Activated T-cell treated with anti-CD3 and anti-CD28 coated beads, Interleukin-2, amount 50 U/mL, for 24 hours (primary cell): ENCODE data around the gene YY1AP1.
"Not testable (repeated sequence)": the region's sequence is repeated elsewhere in the genome, so short reads cannot be mapped to it uniquely, and the experiment has no call there.

Experiments
- DNase-seq: peaks from one replicate; pipeline ENCODE4 v3.0.0-alpha.2; 2020
- H3K27ac Mint-ChIP-seq: 2 replicates; pipeline ENCODE4 v1.8.0; 2020; ENCODE audit warnings: mild to moderate bottlenecking, mixed read lengths
- H3K27me3 Mint-ChIP-seq: 2 replicates; pipeline ENCODE4 v1.8.0; 2020; ENCODE audit warnings: mixed read lengths
- H3K36me3 Mint-ChIP-seq: 2 replicates; pipeline ENCODE4 v1.8.0; 2020; ENCODE audit warnings: low read depth, mixed read lengths
- H3K4me1 Mint-ChIP-seq: 2 replicates; pipeline ENCODE4 v1.8.0; 2020; ENCODE audit warnings: low read depth, mixed read lengths
- H3K4me3 Mint-ChIP-seq: 2 replicates; pipeline ENCODE4 v1.8.0; 2020; ENCODE audit warnings: mild to moderate bottlenecking, moderate library complexity, mixed read lengths
- H3K9me3 Mint-ChIP-seq: 2 replicates; pipeline ENCODE4 v1.8.0; 2020; ENCODE audit warnings: mixed read lengths

YY1AP1 gene

GRCh38 chr1:155678992-155679391 lies 9.6 kb downstream of the YY1AP1 start:
- not testable (repeated sequence) for H3K9me3 Mint-ChIP-seq, DNase-seq, H3K27me3 Mint-ChIP-seq, H3K4me3 Mint-ChIP-seq
- Mint-ChIP-seq H3K36me3 (peaks cover 88% of the 10 kb centered on the region), H3K27ac (peak overlapping the region; percentile 82), H3K4me1 (peaks cover 29% of the 10 kb centered on the region)

GRCh38 chr1:155678027-155678426 lies 10.5 kb downstream of the YY1AP1 start:
- H3K4me1 Mint-ChIP-seq: peaks cover 20% of the 10 kb centered on the region
- H3K9me3 Mint-ChIP-seq: no peaks in the 10 kb centered on the region
- H3K27ac Mint-ChIP-seq: peak overlapping the region; percentile 23
- H3K27me3 Mint-ChIP-seq: no peaks in the 10 kb centered on the region
- peaks cover 84% of the 10 kb centered on the region for H3K36me3 Mint-ChIP-seq
- H3K4me3 Mint-ChIP-seq: no peak overlapping the region
- DNase-seq: no peak

- Mint-ChIP-seq H3K27ac (peak overlapping the region; percentile 37), H3K36me3 (peaks cover 92% of the 10 kb centered on the region), H3K4me1 (no peaks in the 10 kb centered on the region), H3K4me3 (no peak overlapping the region), H3K9me3 (no peaks in the 10 kb centered on the region), H3K27me3 (no peaks in the 10 kb centered on the region)
- DNase-seq: no peak
Measured at GRCh38 chr1:155673003-155673402, 15.6 kb downstream of the YY1AP1 start.

GRCh38 chr1:155671750-155672149 lies 16.8 kb downstream of the YY1AP1 start:
- Mint-ChIP-seq H3K9me3 (no peaks in the 10 kb centered on the region), H3K27me3 (no peaks in the 10 kb centered on the region), H3K4me3 (no peak overlapping the region), H3K36me3 (peaks cover 88% of the 10 kb centered on the region), H3K4me1 (no peaks in the 10 kb centered on the region), H3K27ac (no peak overlapping the region)
- no peak for DNase-seq

GRCh38 chr1:155669233-155670162 lies 19.1 kb downstream of the YY1AP1 start:
- DNase-seq: no peak
- H3K27ac Mint-ChIP-seq: no peak overlapping the region
- H3K9me3 Mint-ChIP-seq: no peaks in the 10 kb centered on the region
- H3K27me3 Mint-ChIP-seq: no peaks in the 10 kb centered on the region
- no peaks in the 10 kb centered on the region for H3K4me1 Mint-ChIP-seq
- H3K36me3 Mint-ChIP-seq: peaks cover 86% of the 10 kb centered on the region
- H3K4me3 Mint-ChIP-seq: no peak overlapping the region

- not testable (repeated sequence) for H3K27ac Mint-ChIP-seq
- peaks cover 87% of the 10 kb centered on the region for H3K36me3 Mint-ChIP-seq
Measured at GRCh38 chr1:155661239-155661638, 27.3 kb downstream of the YY1AP1 start.

GRCh38 chr1:155657463-155657862 lies 31.1 kb downstream of the YY1AP1 start:
- Mint-ChIP-seq H3K27ac (no peak overlapping the region), H3K4me1 (no peaks in the 10 kb centered on the region), H3K4me3 (no peak overlapping the region), H3K36me3 (peaks cover 51% of the 10 kb centered on the region), H3K27me3 (no peaks in the 10 kb centered on the region), H3K9me3 (no peaks in the 10 kb centered on the region)
- no peak for DNase-seq

More at GRCh38 chr1:155661239-155661638, 27.3 kb downstream of the YY1AP1 start:
- not testable (repeated sequence) for DNase-seq, H3K4me3 Mint-ChIP-seq, H3K27me3 Mint-ChIP-seq, H3K9me3 Mint-ChIP-seq, H3K4me1 Mint-ChIP-seq

- H3K4me3 Mint-ChIP-seq: no peak overlapping the region
- DNase-seq: no peak
- H3K4me1 Mint-ChIP-seq: peaks cover 1% of the 10 kb centered on the region
- H3K9me3 Mint-ChIP-seq: no peaks in the 10 kb centered on the region
- H3K27ac Mint-ChIP-seq: no peak overlapping the region
- peaks cover 3% of the 10 kb centered on the region for H3K27me3 Mint-ChIP-seq
- peaks cover 7% of the 10 kb centered on the region for H3K36me3 Mint-ChIP-seq
Measured at GRCh38 chr1:155652951-155653350, 35.6 kb downstream of the YY1AP1 start.

- Mint-ChIP-seq H3K9me3 (no peaks in the 10 kb centered on the region), H3K4me1 (peaks cover 1% of the 10 kb centered on the region), H3K27ac (no peak overlapping the region), H3K4me3 (no peak overlapping the region), H3K36me3 (no peaks in the 10 kb centered on the region), H3K27me3 (peaks cover 3% of the 10 kb centered on the region)
- DNase-seq: no peak
Measured at GRCh38 chr1:155651861-155652661, 36.5 kb downstream of the YY1AP1 start.

GRCh38 chr1:155650231-155650757 lies 38.3 kb downstream of the YY1AP1 start:
- H3K36me3 Mint-ChIP-seq: no peaks in the 10 kb centered on the region
- no peak overlapping the region for H3K27ac Mint-ChIP-seq
- no peak overlapping the region for H3K4me3 Mint-ChIP-seq
- H3K27me3 Mint-ChIP-seq: peaks cover 3% of the 10 kb centered on the region
- peaks cover 1% of the 10 kb centered on the region for H3K4me1 Mint-ChIP-seq
- DNase-seq: no peak
- no peaks in the 10 kb centered on the region for H3K9me3 Mint-ChIP-seq

- no peak for DNase-seq
- Mint-ChIP-seq H3K4me1 (peaks cover 1% of the 10 kb centered on the region), H3K27me3 (peaks cover 3% of the 10 kb centered on the region), H3K36me3 (no peaks in the 10 kb centered on the region), H3K27ac (no peak overlapping the region), H3K9me3 (no peaks in the 10 kb centered on the region), H3K4me3 (no peak overlapping the region)
Measured at GRCh38 chr1:155649676-155650075, 38.9 kb downstream of the YY1AP1 start.

GRCh38 chr1:155648207-155649147 lies 40.1 kb downstream of the YY1AP1 start:
- H3K27me3 Mint-ChIP-seq: peaks cover 3% of the 10 kb centered on the region
- H3K36me3 Mint-ChIP-seq: no peaks in the 10 kb centered on the region
- DNase-seq: no peak
- H3K27ac Mint-ChIP-seq: no peak overlapping the region
- H3K4me1 Mint-ChIP-seq: peaks cover 1% of the 10 kb centered on the region
- H3K9me3 Mint-ChIP-seq: no peaks in the 10 kb centered on the region
- H3K4me3 Mint-ChIP-seq: no peak overlapping the region

- Mint-ChIP-seq H3K27me3 (peaks cover 3% of the 10 kb centered on the region), H3K4me1 (peaks cover 1% of the 10 kb centered on the region), H3K9me3 (peaks cover 17% of the 10 kb centered on the region), H3K27ac (no peak overlapping the region), H3K4me3 (no peak overlapping the region), H3K36me3 (peaks cover 4% of the 10 kb centered on the region)
- DNase-seq: no peak
Measured at GRCh38 chr1:155646307-155646706, 42.3 kb downstream of the YY1AP1 start.

- H3K4me3 Mint-ChIP-seq: no peak overlapping the region
- peaks cover 18% of the 10 kb centered on the region for H3K9me3 Mint-ChIP-seq
- peaks cover 3% of the 10 kb centered on the region for H3K27me3 Mint-ChIP-seq
- peaks cover 1% of the 10 kb centered on the region for H3K4me1 Mint-ChIP-seq
- peaks cover 4% of the 10 kb centered on the region for H3K36me3 Mint-ChIP-seq
- no peak overlapping the region for H3K27ac Mint-ChIP-seq
- no peak for DNase-seq
Measured at GRCh38 chr1:155645648-155646047, 42.9 kb downstream of the YY1AP1 start.
